GM18526 (cell line): ENCODE results near the gene DDI2.

ENCODE experiments used
- POLR2A ChIP-seq: IDR thresholded peaks from 3 replicates; pipeline ENCODE4 v1.6.1; 2011; ENCODE audit not compliant: insufficient read length; ENCODE audit errors: extremely low read depth

The DDI2 gene

DNA sequence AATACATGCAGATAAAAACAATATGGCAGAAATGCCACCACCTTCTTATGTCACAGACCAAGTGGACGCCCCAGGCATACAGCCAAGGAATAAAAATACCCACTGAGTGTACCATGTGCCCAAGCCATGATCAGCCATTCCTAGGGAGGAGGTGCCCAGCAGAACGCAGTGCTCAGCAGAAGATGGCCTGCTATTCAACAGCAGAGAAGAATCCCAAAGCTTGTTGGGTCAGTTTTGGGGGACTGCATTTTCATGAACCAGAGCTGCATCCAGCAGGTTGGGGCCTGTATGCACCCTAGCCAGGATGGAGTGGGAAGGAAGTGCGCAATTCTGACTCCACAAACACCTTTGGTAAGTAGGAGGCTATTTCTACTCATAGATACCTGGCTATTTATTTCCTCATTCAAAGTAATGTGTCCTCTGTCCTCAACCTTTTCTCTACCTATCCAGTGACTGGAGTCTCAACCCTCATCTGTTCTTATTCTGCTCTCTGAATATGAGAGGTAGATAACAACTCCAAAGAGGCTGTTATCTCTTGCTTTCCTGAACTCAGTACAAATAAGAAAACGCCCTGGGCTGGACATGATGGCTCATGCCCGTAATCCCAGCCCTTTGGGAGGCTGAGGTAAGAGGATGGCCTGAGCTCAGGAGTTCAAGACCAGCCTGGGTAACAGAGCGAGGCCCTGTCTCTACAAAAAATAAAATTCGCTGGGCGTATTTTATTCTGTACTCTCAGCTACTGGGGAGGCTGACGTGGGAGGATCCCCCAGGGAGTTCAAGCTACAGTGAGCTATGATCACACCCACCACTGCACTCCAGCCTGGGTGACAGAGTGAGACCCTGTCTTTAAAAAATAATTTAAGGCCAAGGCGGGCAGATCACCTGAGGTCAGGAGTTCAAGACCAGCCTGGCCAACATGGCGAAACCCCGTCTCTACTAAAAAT lies 64.4 kb downstream of the DDI2 start:
- TF ChIP-seq POLR2A = no peak

DNA sequence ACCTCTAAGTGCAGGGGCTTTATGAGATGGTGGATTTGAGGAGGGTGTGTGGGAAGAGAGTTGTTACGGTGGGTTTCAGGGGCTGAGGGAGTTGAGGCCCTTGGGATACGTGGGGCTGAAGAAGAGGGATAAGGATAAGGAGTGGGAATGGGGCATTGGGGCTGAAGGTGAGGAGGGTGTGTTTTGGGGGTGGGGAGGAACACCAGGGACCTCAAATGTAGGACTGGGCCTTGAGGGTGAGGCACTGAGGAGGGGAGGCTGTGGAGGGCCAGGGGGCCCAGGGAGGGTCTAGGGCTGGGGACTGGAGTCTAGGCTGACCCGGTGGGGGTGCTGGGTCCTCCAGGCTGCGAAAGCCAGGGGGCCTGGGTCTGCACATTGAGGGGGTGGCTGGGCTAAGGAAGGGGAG lies 65.7 kb downstream of the DDI2 start:
- TF ChIP-seq POLR2A = no peak

DNA sequence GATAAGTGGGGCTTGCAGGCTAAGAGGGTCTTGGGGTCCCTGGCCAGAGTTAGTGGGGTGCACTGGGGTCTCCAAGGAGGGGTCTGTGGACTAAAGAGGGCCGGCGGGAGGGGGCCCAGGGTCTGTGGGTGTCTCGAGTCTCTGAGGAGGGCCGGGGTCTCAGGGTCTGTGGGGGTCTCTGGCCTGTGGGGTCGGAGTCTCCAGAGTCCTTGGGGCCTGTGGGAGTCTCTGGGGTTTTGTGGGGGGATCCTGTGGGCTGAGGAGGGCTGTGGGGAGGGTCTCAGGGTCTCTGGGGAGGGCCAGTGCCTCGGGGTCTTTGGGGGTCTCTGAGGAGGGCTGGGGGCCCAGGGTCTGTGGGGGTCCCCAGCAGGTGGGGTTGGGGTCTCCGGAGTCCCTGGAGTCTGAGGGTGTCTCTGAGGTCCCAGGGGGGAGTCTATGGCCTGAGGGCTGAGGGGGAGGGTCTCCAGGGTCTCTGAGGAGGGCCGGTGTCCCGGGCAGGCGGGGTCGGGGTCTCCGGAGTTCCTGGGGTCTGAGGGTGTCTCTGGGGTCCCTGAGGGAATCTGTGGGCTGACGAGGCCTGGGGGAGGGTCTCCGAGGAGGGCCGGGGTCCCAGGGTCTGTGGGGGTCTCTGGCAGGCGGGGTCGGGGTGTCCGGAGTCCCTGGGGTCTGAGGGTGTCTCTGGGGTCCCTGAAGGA lies 66.2 kb downstream of the DDI2 start:
- no peak for TF ChIP-seq POLR2A

DNA sequence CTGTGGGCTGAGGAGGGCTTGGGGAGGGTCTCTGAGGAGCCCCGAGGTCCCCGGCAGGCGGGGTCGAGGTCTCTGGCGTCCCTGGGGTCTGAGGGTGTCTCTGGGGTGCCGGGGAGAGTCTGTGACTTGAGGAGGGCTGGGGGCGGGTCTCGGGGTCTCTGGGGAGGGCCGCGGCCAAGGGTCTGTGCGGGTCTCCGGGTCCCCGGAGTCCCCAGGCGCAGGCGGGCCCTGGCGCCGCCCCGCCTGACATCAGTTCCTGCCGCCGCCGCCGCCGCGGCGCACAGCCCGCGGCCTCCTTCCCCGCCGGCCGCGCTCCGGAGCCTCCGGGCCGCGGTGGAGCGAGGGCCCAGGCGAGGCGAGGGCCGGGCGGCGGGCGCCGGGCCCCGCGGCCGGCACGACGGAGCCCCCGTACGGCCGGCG lies 66.8 kb downstream of the DDI2 start, which contains the start of gene PLEKHM2:
TSS of gene PLEKHM2 (plus strand) at position 279 of the 420 bp plus-strand sequence. CDS start 239 bp downstream, outside the sequence.
- TF ChIP-seq POLR2A = peak; percentile 79

DNA sequence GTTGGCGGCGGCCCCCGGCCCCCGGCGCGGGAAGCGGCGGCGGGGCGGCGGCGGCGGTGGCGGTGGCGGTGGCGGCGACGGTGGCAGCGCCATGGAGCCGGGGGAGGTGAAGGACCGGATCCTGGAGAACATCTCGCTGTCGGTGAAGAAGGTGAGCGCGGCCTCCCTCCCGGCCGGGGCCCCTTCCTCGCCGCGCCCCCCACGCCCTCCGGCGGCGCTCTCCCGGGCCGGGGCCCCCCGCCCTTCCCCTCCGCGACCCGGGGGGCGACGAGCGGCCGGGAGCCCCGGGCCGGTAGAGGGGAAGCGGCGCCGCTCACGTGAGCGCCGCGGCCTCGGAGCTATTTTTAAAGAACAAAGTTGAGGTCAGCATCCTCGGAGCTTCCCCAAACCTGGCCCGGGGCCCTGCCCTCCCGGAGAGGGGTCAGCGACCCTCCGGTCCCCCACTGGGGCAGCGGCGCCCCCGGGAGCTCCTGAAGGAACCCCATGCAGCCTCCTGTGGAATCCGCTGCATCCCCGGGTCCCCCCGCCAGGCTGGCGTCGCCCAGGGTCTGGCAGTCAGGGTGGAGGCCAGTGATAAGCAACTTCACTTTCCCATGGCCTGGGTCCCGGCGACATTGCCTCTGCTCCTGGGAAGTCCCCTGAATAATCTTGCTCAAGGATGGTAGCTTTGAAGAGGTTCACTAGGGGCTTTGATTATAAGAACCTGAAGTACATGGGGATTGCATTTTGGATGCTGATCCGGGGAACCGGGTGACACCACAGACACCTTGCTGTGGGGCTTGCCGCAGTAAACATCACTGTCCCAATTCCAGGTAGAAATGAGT lies 67.4 kb downstream of the DDI2 start:
- no peak for TF ChIP-seq POLR2A

DNA sequence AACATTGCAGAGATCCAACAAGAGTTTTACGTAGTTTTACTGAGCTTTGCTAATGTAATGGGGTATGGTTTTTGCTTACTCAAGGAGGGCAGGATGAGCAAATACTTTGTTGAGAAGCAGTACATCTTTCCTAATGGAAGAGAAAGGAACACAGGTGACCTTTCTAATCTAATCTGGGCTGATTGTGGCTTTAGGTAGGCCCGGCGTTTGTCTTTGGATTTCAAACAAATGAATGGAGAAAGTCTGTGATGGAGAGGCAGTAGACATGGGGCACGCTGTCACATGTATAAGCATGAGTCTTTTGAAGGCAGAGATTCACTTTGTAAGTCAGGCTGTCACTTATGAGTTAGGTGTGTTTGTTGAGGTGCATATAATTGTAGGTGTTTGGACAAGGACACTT lies 68.6 kb downstream of the DDI2 start:
- TF ChIP-seq POLR2A = no peak

DNA sequence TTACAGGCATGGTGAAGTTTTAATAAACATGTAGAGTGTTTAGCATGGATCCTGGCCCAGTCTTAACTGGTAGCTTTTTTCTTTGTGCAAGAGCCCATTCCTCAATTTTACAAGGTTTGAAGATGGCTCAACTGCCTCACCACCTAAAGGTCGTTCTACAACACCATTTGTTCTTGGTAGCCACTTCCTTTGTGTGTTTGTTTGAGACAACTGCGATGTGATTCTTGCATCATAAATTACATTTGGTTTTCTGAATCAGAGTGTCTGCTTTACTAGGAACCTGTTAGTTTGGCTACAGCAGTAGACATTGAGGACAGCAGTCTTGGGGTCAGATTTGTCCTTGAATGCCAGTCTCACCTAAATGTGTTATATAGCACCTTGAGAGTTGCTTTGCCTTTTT lies 70.2 kb downstream of the DDI2 start:
- TF ChIP-seq POLR2A = no peak

DNA sequence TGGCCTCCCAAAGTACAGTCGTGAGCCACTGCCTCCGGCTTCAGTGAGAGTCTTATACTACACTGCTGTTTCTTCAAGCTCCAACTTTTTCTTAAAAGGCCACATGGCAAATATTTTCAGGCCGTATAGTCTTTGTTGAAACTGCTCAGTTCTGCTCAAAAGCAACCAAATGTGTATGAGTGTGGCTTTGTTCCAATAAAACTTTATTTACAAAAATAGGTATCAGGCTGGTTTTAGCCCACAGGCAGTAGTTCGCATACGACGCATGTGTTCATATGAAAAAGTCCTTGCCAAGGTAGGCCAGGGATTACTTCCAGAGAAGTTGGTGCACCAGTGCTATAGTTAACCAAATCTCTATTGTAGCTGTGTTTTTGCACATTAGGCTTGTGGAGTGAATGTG lies 73.1 kb downstream of the DDI2 start:
- TF ChIP-seq POLR2A = no peak

DNA sequence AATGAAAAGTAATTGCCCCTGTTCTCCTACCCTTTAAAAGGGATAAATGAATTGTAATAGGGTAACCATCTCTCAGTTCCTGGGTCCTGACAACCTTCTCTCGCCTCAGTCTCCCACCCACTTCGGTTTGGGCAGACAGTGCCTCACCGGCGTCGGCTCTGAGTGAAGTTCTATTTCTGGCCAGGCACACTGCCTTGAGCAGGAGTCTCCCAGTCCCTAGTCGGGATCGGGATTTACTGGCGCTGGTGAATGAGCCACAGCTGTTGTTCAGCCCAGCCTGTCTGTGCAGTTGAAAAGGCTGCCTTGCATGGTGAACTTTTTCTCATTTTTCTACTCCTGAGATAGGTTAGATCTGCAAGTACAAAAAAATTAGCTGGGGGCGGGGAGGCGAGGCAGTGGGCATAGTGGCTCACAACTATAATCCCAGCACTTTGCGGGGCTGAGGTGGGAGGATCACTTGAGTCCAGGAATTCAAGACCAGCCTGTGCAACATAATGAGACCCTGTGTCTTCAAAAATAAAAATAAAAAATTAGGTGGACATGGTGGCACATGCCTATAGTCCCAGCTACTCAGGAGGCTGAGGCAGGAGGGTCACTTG lies 74.3 kb downstream of the DDI2 start:
- TF ChIP-seq POLR2A = no peak

DNA sequence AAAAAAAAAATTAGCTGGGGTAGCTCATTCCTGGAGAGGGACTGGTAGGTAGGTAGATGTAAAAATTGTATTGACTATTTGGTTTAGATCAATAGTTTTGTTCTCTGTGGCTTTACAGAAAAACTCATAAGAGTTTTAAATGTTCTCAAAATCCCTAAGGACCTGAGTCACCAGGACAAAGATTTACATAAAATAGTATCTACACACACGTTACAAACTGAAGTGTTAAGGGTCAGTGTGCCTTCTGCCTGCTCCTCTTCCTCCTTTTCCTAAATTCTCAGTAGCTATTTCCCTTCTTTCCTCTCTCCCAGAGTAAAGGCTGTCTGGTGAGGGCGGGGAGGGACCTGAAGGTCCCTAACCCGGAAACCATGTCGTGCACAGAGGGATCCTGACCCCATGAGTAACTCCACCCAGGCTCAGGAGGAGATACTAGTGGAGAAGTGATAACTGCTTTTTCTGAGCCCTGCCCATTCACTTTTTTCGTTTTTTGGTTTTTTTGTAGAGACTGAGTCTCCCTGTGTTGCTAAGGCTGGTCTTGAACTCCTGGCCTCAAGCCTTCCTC lies 74.9 kb downstream of the DDI2 start:
- TF ChIP-seq POLR2A = no peak

DNA sequence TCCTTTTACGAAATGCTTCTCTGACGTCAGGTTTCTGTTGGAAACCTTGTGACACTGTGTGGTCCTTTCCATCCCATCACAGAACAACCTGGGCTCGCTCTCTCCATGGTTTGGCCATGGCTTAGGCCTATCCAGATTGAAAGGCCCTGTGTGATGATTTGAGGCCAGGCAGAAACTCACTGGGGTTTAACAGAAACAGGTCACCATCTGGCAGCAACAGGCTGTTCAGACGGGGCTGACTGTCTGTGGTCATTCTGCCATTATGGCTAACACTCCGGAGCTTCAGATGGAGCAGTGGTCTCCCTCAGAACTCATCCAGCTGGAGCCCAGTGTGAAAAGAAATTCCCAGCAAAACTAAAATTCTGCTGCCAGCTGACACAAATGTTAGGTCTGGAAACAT lies 76.1 kb downstream of the DDI2 start:
- TF ChIP-seq POLR2A = no peak

DNA sequence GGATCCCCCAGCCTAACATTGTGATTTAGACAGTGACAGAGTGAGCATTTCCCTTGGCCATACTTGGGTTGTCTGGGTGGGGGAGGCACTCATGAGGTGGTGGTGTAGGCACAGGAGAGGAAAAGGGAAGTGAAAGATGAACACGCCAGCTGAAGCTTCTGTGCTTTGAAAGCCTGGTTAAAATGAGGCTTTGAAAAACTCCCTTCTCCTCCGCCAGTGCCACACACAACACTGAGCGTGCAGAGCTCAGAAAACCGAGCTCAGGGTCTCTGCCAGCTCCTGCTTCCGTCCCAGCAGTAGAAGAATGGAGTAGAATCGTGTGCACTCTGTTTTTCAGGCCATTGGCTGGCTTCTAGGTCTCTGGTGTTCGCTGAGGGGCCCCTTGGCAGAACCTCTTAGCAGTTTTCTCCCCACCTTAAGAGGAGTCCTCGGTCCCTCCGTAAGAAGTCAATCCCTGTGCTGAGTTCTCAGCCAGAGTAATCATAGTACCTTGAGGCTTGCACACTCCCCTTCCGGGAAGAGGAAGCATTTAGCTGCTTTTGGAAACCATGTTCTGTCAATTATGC lies 79.8 kb downstream of the DDI2 start:
- TF ChIP-seq POLR2A = peak; percentile 61

DNA sequence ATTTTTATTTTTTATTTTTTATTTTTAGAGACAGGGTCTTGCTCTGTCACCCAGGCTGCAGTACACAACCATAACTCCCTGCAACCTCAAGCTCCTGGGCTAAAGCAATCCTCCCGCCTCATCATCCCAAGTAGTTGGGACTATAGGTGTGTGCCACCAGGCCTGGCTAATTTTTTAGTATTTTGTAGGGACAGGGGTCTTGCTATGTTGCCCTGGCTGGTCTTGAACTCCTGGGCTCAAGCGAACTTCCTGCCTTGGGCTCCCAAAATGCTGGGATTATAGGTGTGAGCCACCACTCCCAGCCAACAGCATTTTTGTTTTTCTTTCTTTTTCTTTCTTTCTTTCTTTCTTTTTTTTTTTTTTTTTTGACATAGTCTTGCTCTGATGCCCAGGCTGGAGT lies 80.9 kb downstream of the DDI2 start:
- no peak for TF ChIP-seq POLR2A

DNA sequence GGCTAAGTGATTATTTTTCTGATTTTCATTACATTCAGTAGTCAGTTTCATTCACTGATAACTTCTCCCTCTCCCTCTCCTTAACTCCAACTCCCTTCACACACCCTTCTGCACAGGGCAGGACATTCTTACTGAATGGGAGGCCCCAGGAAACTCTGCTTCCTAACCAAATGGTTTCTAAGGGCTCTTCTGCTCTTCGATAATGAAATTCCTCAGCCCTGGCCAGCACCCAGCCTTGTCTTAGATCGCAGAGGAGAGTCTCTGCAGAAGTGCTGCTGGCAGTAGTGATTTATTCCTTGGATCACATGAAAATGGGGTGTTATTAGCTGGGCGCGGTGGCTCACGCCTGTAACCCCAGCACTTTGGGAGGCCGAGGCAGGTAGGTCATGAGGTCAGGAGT lies 83.2 kb downstream of the DDI2 start:
- TF ChIP-seq POLR2A = no peak
